Measurements from ENCODE around the gene ARHGEF10L. TPM values are rescaled to one million over a fixed set of nuclear protein-coding genes. Genes with fewer than 3 reads are reported as not detected.
A peak's percentile ranks its signal among the peaks of the same experiment; 100 is the strongest.
"Not testable (repeated sequence)": the region's sequence is repeated elsewhere in the genome, so short reads cannot be mapped to it uniquely, and the experiment has no call there.

The ARHGEF10L gene
- total RNA-seq, 1 donor from 2014 or later = 55.6 TPM

GRCh38 chr1:17618558-17619247 is 79.2 kb downstream of the ARHGEF10L start:
- intact Hi-C loops (cut with DNase I) = no loop called here
- peak; percentile 70 for DNase-seq
- peak; percentile 70 for ATAC-seq (ENCODE audit: poor library complexity)

GRCh38 chr1:17620448-17620847 is 81.0 kb downstream of the ARHGEF10L start:
- DNase-seq = no peak
- ATAC-seq (ENCODE audit: poor library complexity) = no peak
- intact Hi-C loops (cut with DNase I) = no loop called here

- DNase-seq (no peak), ATAC-seq (ENCODE audit: poor library complexity) (no peak)
- intact Hi-C loops (cut with DNase I) = no loop called here
Observed at GRCh38 chr1:17621691-17622090, 82.2 kb downstream of the ARHGEF10L start.

GRCh38 chr1:17622823-17623222 is 83.3 kb downstream of the ARHGEF10L start:
- DNase-seq (no peak), ATAC-seq (ENCODE audit: poor library complexity) (no peak)
- intact Hi-C loops (cut with DNase I) = no loop called here

- peak; percentile 80 for DNase-seq
- ATAC-seq (ENCODE audit: poor library complexity) = peak; percentile 69
- intact Hi-C loops (cut with DNase I) = no loop called here
Observed at GRCh38 chr1:17624611-17625233, 85.2 kb downstream of the ARHGEF10L start.

GRCh38 chr1:17627239-17628052 is 87.9 kb downstream of the ARHGEF10L start:
- DNase-seq (no peak), ATAC-seq (ENCODE audit: poor library complexity) (no peak)
- intact Hi-C loops (cut with DNase I) = no loop called here

- ATAC-seq (ENCODE audit: poor library complexity); intact Hi-C loops (cut with DNase I); DNase-seq: not testable (repeated sequence)
Observed at GRCh38 chr1:17629046-17629445, 89.5 kb downstream of the ARHGEF10L start.

GRCh38 chr1:17629460-17629859 is 90.0 kb downstream of the ARHGEF10L start:
- intact Hi-C loops (cut with DNase I) = no loop called here
- ATAC-seq (ENCODE audit: poor library complexity) (no peak), DNase-seq (no peak)

GRCh38 chr1:17630048-17630830 is 90.7 kb downstream of the ARHGEF10L start:
- peak; percentile 80 for ATAC-seq (ENCODE audit: poor library complexity)
- peak; percentile 78 for DNase-seq
- intact Hi-C loops (cut with DNase I) = no loop called here

GRCh38 chr1:17630986-17631385 is 91.5 kb downstream of the ARHGEF10L start:
- intact Hi-C loops (cut with DNase I) = no loop called here
- ATAC-seq (ENCODE audit: poor library complexity) = no peak
- DNase-seq = no peak

- intact Hi-C loops (cut with DNase I) = no loop called here
- ATAC-seq (ENCODE audit: poor library complexity) (no peak), DNase-seq (no peak)
Observed at GRCh38 chr1:17631410-17631809, 91.9 kb downstream of the ARHGEF10L start.

GRCh38 chr1:17632106-17632505 is 92.6 kb downstream of the ARHGEF10L start:
- intact Hi-C loops (cut with DNase I) = no loop called here
- no peak for DNase-seq
- ATAC-seq (ENCODE audit: poor library complexity) = no peak

- intact Hi-C loops (cut with DNase I) = no loop called here
Observed at GRCh38 chr1:17632541-17633184, 93.2 kb downstream of the ARHGEF10L start.

GRCh38 chr1:17633654-17634053 is 94.2 kb downstream of the ARHGEF10L start:
- DNase-seq = no peak
- intact Hi-C loops (cut with DNase I) = no loop called here
- ATAC-seq (ENCODE audit: poor library complexity) = no peak

More at GRCh38 chr1:17632541-17633184, 93.2 kb downstream of the ARHGEF10L start:
- no peak for ATAC-seq (ENCODE audit: poor library complexity)
- DNase-seq = no peak

GRCh38 chr1:17635276-17635675 is 95.8 kb downstream of the ARHGEF10L start:
- DNase-seq (no peak), ATAC-seq (ENCODE audit: poor library complexity) (no peak)
- intact Hi-C loops (cut with DNase I) = no loop called here

- DNase-seq (peak; percentile 69), ATAC-seq (ENCODE audit: poor library complexity) (peak; percentile 62)
- intact Hi-C loops (cut with DNase I) = no loop called here
Observed at GRCh38 chr1:17635811-17636210, 96.3 kb downstream of the ARHGEF10L start.

- intact Hi-C loops (cut with DNase I) = no loop called here
- DNase-seq = no peak
- ATAC-seq (ENCODE audit: poor library complexity) = no peak
Observed at GRCh38 chr1:17636612-17637011, 97.1 kb downstream of the ARHGEF10L start.

GRCh38 chr1:17637055-17637454 is 97.6 kb downstream of the ARHGEF10L start:
- intact Hi-C loops (cut with DNase I) = no loop called here
- ATAC-seq (ENCODE audit: poor library complexity) = no peak
- DNase-seq = no peak
